GM04504 (cell line): ENCODE data around the gene DNPH1.

Experiments
- DNase-seq: peaks from one replicate; pipeline ENCODE4 v3.0.0-alpha.2; 2012; ENCODE audit warnings: low read depth

Gene DNPH1

DNA sequence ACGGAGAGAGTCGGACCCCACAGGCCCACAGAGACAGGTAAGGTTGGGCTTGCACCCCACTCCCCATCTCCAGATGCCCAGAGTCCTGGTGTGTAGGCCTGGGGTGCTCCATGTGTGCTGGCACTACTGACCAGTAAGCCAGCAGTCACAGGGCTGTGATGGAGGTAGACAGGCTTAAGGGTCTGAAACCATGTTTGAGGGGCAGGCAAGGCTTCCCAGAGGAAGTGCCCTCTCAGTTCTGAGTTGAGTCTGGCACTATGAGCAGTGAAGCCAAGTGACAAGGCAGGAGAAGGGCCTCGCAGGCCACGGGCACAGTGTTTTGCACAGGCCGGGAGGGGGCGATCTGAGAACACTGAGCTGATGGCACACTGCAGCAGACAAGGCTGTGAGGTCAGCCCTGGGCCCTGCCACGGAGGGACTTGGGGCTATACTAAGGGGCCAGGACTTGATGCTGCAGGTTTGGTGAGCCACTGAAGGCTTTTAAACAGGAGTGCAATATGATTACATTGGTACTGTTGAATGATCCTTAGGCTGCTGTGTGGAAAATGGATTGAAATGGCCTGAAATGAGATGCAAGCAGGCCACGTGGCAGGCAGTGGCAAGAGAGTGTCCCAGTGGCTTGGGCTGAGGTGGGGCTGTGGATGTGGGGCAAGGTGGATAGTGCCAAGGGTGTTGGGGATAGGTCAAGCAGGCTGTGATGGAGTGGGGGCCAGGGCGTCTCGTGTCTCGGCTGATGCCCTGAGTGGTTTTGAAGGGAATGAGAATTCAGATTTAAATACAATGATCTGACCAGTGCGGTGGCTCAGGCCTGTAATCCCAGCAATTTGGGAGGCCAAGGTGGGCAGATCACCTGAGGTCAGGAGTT, 34.3 kb upstream of the DNPH1 start:
- peak; percentile 35 for DNase-seq

DNA sequence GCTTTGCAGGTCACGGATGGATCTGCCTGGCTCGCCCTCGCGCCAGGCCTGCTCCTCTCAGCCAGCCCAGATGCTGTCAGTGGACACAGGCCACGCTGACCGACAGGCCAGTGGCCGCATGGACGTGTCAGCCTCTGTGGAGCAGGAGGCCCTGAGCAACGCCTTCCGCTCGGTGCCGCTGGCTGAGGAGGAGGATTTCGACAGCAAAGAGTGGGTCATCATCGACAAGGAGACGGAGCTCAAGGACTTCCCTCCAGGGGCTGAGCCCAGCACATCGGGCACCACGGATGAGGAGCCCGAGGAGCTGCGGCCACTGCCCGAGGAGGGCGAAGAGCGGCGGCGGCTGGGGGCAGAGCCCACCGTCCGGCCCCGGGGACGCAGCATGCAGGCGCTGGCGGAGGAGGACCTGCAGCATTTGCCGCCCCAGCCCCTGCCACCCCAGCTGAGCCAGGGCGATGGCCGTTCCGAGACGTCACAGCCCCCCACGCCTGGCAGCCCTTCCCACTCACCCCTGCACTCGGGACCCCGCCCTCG, 33.6 kb upstream of the DNPH1 start:
- no peak for DNase-seq

GRCh38 chr6:43262000-43262779, 32.9 kb upstream of the DNPH1 start:
- no peak for DNase-seq

GRCh38 chr6:43261198-43261597, 31.9 kb upstream of the DNPH1 start:
- DNase-seq: no peak

GRCh38 chr6:43260791-43261190, 31.5 kb upstream of the DNPH1 start:
- DNase-seq: no peak

GRCh38 chr6:43258807-43259686, 29.8 kb upstream of the DNPH1 start:
- no peak for DNase-seq

DNA sequence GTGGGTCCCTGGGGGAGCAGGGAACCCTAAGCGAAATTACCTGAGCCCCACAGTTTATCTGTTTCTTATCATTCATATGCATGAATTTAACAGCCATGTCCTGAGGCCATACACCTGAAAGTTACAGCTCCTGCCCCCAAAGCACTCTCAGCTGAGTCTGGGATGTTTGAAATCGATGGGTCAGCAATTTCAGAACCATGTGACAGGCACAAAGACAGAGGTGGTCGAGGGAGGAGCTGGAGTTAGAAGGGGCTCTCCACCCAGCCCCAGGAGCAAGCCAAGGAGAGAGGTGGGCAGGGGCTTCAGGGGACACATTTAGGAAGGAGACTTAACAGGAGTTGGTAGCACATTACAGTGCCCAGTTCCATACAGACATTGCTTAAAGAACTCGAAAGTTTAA, 28.9 kb upstream of the DNPH1 start:
- DNase-seq: no peak

DNA sequence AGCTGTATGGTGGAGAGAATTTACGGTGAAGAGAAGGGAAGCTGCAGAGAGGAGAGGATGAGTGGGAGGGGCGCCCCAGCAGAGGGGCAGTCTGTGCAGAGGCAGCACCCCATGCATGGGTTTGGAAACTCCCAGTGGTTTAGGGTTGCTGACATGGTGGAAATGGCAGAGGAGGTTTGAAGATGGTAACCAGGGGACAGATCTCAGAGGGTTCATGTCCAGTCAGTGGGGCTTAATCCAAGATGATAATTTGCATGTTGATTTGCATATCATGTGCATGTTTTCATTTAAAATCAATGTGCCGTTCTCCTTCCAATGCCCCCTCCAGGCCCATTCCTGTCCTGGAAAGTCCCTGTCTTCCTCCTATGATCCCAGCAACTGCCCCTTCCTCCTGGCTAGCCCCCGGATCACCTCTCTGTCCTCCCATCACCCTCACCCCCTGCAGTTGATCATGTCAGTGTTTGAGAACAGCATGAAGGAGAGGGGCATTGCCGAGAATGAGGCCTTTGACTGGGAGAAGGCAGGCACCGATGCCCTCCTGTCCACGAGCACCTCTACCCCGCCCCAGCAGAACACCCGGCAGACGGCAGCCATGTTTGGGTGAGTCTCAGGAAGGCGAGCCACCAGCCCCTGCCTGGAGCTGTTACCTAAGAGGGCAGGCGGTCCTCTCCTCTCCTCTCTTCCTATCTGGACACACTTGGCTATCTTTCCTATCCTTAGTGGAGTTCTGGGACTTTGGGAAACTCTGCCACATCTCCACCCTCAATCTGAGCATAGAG, 28.3 kb upstream of the DNPH1 start:
- DNase-seq: no peak

DNA sequence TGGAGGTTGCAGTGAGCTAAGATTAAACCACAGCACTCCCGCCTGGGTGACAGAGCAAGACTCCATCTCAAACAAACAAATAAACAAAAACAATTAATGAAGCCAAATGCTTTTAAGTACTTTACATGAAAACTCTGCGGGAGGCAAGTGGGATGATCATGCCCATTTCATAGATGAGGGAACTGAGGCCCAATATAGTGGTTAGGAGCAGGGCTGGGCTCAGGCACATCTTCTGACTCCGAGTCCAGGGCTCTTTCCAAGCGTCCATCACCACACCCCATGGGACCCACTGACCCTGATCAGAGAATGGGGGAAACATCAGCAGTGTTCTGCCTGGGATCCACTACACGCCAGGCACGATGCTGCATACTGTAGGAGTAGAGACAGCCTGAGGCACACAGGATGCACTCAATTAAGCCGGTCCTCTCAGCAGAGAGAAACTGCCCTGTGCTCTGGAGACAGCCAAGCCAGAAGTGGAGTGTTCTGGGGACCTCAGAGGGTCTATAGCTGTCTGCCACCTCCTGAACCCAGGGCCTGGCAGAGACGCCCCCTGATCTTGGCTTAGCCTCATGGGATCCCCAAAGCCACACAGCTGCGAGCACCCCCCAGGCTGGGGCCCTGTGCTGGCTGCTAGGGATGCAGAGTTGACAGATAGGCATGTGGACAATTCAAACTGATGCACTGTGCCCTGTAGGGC, 27.5 kb upstream of the DNPH1 start:
- no peak for DNase-seq

GRCh38 chr6:43255408-43256054, 26.2 kb upstream of the DNPH1 start:
- no peak for DNase-seq

- no peak for DNase-seq
These were observed 25.6 kb upstream of the DNPH1 start for GRCh38 chr6:43254846-43255245.

DNA sequence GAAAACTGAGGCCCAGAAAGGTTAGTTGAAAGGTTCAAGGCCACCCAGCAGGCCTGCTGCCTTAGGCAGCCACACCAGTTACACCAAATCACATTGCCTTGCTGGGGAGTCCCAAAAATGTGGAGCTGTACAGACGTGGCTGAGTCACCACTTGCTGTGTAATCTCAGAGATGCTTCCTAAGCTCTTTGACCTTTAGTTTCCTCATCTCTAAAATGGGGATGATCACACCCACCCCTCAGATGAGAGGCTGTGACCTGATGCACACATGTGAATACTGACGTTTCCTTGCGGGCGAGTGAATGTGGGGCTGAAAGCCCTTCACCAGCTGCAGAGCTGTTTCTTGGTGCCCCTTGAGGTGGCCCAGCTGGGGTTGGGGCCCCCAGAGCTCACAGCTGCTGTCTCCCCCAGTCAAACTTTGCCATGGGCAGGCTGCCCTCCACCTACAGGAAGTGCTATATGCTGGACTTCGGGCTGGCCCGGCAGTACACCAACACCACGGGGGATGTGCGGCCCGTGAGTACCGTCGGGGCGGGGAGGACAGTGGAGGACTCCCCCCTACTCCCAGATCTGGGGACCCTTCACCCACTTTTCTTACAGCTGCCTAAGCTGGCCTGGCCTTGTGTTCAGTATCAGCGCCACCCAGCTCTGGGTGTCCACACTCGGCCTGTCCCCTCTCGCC, 25.0 kb upstream of the DNPH1 start:
- DNase-seq: no peak

DNA sequence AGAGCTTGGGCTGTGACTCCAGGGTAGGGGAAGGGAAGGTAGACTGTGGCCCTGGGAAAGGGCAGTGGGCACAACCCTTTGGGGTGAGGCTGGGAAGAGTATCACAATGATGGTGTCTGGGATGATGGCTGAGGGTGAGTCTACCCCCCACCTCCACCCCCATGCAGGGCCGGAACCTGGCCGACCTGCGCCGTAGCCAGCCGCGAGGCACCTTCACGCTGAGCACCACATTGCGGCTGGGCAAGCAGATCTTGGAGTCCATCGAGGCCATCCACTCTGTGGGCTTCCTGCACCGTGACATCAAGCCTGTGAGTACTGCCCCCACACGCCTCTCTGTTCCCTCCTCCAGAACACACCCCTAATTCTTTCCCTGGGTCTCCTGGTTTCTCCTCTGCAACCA, 24.1 kb upstream of the DNPH1 start:
- DNase-seq: no peak

DNA sequence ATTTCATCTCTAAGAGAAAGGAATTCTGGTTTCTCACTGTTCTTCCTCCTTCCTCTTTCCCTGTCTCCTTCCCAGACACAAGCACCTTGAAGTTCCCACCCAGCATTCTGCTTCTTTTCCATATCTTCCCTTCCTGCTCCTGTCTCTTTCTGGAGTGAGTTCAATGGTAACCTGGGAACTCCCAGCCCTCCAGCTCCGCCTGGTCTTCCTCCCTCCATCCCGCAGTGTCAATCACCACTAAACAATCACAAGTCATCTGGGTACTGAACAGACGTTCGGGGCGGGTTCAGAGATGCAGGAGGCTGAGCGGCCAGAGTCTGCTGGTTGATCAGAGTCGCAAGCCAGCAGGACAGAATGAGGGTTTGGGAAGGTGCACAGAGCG, 21.7 kb upstream of the DNPH1 start:
- DNase-seq: no peak

- DNase-seq: no peak
These were observed 19.5 kb upstream of the DNPH1 start for GRCh38 chr6:43248791-43249190.

DNA sequence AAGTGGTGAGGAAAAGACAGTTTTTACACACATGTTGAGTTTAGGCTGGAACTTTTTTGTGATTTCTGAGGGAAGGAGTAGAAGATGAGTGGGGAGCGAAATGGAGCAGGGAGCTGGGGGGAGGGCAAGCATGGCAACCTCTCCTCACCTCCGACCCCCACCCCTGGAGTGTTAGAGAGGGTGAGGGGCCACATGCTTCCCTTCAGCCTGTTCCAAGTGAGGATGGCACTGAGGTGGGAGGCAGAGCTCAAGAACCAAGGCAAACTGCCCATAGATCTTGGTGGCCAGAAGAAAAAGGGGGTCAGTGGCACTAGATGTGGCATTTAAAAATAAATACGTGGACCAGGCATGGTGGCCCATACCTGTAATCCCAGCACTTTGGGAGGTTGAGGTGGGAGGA, 18.8 kb upstream of the DNPH1 start:
- no peak for DNase-seq

GRCh38 chr6:43247114-43247999, 18.1 kb upstream of the DNPH1 start:
- DNase-seq: no peak

GRCh38 chr6:43246301-43247113, 17.2 kb upstream of the DNPH1 start:
- no peak for DNase-seq
